Measurements from ENCODE around the gene POU5F1.
"Not testable (repeated sequence)": the region's sequence is repeated elsewhere in the genome, so short reads cannot be mapped to it uniquely, and the experiment has no call there.

Gene POU5F1

DNA sequence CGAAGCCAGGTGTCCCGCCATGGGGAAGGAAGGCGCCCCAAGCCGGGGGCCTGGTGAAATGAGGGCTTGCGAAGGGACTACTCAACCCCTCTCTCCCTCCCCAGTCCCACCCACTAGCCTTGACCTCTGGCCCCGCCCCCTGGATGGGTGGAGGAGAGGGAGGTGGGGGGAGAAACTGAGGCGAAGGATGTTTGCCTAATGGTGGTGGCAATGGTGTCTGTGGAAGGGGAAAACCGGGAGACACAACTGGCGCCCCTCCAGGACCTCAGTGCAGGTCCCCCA is at the start of gene POU5F1:
POU5F1 (minus strand) TSS at position 83 of the 282 bp plus-strand sequence; CDS start at position 21, 62 bp downstream.
- H3K9me3 ChIP-seq (ENCODE audit: severe bottlenecking), result no peaks in the 10 kb centered on the region
- no peak within 1 kb of the TSS for H3K27ac ChIP-seq (ENCODE audit: poor library complexity, severe bottlenecking)
- no peaks in the 10 kb centered on the region for H3K27me3 ChIP-seq (ENCODE audit: insufficient read depth, poor library complexity, severe bottlenecking)
- no peak for DNase-seq (ENCODE audit: low spot score)
- ATAC-seq (ENCODE audit: low read depth), result no peak
- no peaks in the 10 kb centered on the region for H3K4me1 ChIP-seq (ENCODE audit: insufficient read depth, poor library complexity, severe bottlenecking)
- H3K36me3 ChIP-seq (ENCODE audit: low read depth), result no peaks in the 10 kb centered on the region
- H3K4me3 ChIP-seq (ENCODE audit: severe bottlenecking), result no peak within 1 kb of the TSS
- TF ChIP-seq, protein P1, sequence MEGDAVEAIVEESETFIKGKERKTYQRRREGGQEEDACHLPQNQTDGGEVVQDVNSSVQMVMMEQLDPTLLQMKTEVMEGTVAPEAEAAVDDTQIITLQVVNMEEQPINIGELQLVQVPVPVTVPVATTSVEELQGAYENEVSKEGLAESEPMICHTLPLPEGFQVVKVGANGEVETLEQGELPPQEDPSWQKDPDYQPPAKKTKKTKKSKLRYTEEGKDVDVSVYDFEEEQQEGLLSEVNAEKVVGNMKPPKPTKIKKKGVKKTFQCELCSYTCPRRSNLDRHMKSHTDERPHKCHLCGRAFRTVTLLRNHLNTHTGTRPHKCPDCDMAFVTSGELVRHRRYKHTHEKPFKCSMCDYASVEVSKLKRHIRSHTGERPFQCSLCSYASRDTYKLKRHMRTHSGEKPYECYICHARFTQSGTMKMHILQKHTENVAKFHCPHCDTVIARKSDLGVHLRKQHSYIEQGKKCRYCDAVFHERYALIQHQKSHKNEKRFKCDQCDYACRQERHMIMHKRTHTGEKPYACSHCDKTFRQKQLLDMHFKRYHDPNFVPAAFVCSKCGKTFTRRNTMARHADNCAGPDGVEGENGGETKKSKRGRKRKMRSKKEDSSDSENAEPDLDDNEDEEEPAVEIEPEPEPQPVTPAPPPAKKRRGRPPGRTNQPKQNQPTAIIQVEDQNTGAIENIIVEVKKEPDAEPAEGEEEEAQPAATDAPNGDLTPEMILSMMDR (IDR thresholded peaks at IDR 0.05; ENCODE audit: poor library complexity, severe bottlenecking), result no peak

DNA sequence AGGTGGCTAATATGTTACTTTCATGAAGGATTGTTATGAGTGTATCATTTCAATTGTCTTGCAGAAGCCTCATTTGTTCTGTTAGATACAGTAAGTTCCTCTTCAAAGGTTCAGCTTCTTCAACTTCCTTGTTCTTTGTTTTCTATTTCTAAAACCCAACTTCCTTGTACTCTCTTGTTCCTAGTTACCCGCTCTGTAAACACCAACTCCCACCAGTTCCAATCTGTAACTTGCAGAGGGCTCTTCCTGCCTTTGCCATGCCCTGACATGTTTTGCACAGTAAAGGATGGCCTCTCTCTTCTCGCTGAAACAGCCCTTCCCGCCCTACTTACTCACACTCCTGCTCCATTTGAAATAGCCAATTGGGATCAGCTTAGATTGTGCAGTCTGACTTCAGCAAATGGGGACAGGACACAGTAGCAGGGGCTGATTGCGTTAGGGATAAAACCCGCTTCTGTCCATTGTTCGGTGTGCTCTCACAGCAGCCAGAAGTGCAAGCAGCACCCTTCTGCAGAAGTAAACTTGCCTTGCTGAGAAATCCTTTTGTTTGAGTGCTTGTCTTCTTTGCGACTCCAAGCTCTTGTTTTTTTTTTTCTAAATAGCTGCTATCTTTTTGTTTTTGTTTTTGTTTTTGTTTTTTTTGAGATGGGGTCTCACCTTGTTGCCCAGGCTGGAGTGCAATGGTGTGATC is 45.9 kb upstream of the POU5F1 start:
- TF ChIP-seq, protein P1 (IDR thresholded peaks at IDR 0.05; ENCODE audit: poor library complexity, severe bottlenecking), result no peak
- ATAC-seq (ENCODE audit: low read depth) (no peak), DNase-seq (ENCODE audit: low spot score) (no peak)
- H3K27ac ChIP-seq (ENCODE audit: poor library complexity, severe bottlenecking), result no peak overlapping the region
- H3K9me3 ChIP-seq (ENCODE audit: severe bottlenecking), result peaks cover 5% of the 10 kb centered on the region
- no peaks in the 10 kb centered on the region for H3K27me3 ChIP-seq (ENCODE audit: insufficient read depth, poor library complexity, severe bottlenecking)
- no peaks in the 10 kb centered on the region for H3K36me3 ChIP-seq (ENCODE audit: low read depth)
- H3K4me3 ChIP-seq (ENCODE audit: severe bottlenecking), result no peak overlapping the region
- H3K4me1 ChIP-seq (ENCODE audit: insufficient read depth, poor library complexity, severe bottlenecking), result no peaks in the 10 kb centered on the region

DNA sequence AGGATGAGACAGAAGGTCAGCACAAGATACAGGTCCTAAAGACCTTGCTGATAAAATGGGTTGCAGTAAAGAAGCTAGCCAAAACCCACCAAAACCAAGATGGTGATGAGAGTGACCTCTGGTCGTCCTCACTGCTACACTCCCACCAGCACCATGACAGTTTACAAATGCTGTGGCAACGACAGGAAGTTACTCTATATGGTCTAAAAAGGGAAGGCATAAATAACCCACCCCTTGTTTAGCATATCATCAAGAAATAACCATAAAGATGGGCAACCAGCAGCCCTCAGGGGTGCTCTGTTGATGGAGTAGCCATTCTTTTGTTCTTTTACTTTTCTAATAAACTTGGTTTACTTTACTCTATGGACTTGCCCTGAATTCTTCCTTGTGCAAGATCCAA is 44.7 kb upstream of the POU5F1 start:
- H3K36me3 ChIP-seq (ENCODE audit: low read depth); H3K9me3 ChIP-seq (ENCODE audit: severe bottlenecking); H3K27ac ChIP-seq (ENCODE audit: poor library complexity, severe bottlenecking); H3K4me3 ChIP-seq (ENCODE audit: severe bottlenecking); ATAC-seq (ENCODE audit: low read depth); DNase-seq (ENCODE audit: low spot score); H3K4me1 ChIP-seq (ENCODE audit: insufficient read depth, poor library complexity, severe bottlenecking); H3K27me3 ChIP-seq (ENCODE audit: insufficient read depth, poor library complexity, severe bottlenecking): not testable (repeated sequence)

DNA sequence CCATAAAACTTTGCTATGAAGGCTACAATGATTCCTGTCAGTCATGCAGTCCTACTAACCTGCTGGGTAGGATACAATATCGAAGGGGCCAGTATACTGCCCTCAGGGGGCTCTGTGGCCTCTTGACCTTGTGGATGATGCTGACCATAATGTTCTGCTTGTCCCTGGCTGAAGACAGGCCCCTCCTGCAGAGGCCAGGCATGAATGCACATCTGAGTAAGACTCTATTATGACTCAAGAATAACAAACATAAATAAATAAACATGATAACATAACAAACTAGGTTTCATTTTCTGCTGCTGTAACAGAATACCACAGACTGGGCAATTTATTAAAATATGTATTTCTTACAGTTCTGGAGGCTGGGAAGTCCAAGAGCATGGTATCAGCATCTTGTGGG is 44.0 kb upstream of the POU5F1 start:
- no peaks in the 10 kb centered on the region for H3K36me3 ChIP-seq (ENCODE audit: low read depth)
- TF ChIP-seq, protein P1 (IDR thresholded peaks at IDR 0.05; ENCODE audit: poor library complexity, severe bottlenecking), result no peak
- no peak overlapping the region for H3K27ac ChIP-seq (ENCODE audit: poor library complexity, severe bottlenecking)
- H3K4me1 ChIP-seq (ENCODE audit: insufficient read depth, poor library complexity, severe bottlenecking), result no peaks in the 10 kb centered on the region
- no peak overlapping the region for H3K4me3 ChIP-seq (ENCODE audit: severe bottlenecking)
- ATAC-seq (ENCODE audit: low read depth), result no peak
- H3K27me3 ChIP-seq (ENCODE audit: insufficient read depth, poor library complexity, severe bottlenecking), result no peaks in the 10 kb centered on the region
- DNase-seq (ENCODE audit: low spot score), result no peak
- H3K9me3 ChIP-seq (ENCODE audit: severe bottlenecking), result peaks cover 5% of the 10 kb centered on the region

DNA sequence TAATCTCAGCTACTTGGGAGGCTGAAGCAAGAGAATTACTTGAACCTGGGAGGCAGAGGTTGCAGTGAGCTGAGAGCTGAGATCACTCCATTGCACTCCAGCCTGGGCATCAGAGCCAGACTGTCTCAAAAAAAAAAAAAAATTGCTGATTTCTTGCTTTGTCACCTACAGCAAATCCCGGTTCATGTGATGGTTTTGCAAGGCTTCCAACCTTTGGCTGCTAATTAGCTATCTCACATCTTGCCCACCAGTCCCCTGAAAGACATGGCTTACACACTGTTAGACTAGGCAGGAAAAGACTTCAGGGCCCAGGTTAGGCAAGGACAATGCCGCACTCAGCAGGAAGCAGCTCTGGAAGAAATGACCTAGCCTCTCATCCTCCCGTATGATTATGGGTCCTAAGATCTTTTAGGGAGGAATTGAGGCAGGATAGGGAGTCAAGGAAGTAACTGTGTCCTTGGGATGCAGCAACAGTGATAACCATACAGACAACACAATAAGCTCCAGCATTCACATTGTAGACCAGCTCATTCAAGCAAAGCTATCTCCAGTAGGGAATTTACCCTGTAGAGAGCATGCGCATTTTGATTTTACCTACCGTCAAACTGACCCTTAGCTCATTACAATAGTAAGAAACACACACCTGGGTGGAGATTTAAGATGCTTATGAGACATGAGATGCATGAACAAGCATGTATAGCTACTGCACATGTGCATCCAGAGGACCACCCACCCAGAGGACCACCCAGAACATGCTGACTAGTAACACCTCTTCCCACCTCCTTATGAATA is 40.5 kb upstream of the POU5F1 start:
- no peak overlapping the region for H3K27ac ChIP-seq (ENCODE audit: poor library complexity, severe bottlenecking)
- TF ChIP-seq, protein P1 (IDR thresholded peaks at IDR 0.05; ENCODE audit: poor library complexity, severe bottlenecking), result no peak
- no peaks in the 10 kb centered on the region for H3K36me3 ChIP-seq (ENCODE audit: low read depth)
- ATAC-seq (ENCODE audit: low read depth), result no peak
- no peaks in the 10 kb centered on the region for H3K4me1 ChIP-seq (ENCODE audit: insufficient read depth, poor library complexity, severe bottlenecking)
- no peaks in the 10 kb centered on the region for H3K9me3 ChIP-seq (ENCODE audit: severe bottlenecking)
- no peaks in the 10 kb centered on the region for H3K27me3 ChIP-seq (ENCODE audit: insufficient read depth, poor library complexity, severe bottlenecking)
- no peak for DNase-seq (ENCODE audit: low spot score)
- H3K4me3 ChIP-seq (ENCODE audit: severe bottlenecking), result no peak overlapping the region

Data from RWPE2 (cell line).